Vagina (tissue), 2 donors: Measurements from ENCODE around the gene GDNF.

ENCODE experiments used
- CTCF ChIP-seq, 3 experiments: fragments of 450-650 bp in 2 of 3; fragments of 200-600 bp in 1 of 3; sonication (generic) in 1 of 3; IDR thresholded peaks; one replicate each; pipeline ENCODE4 v1.5.1; 2017 to 2019; ENCODE audit warnings: antibody characterized with exemption in 3 of 3, mild to moderate bottlenecking in 2 of 3, moderate library complexity in 2 of 3
- POLR2A ChIP-seq, 2 donors: fragments of 450-650 bp; IDR thresholded peaks; one replicate each; pipeline ENCODE4 v1.6.1; 2017; ENCODE audit warnings: antibody characterized with exemption in 2 of 2, mild to moderate bottlenecking in 2 of 2, moderate library complexity in 2 of 2
- POLR2AphosphoS5 ChIP-seq, 2 donors: sonication (generic); formaldehyde crosslinking; IDR thresholded peaks; one replicate each; pipeline ENCODE4 v1.9.0; 2017; ENCODE audit warnings: antibody characterized with exemption in 2 of 2, mild to moderate bottlenecking in 2 of 2, low read depth in 1 of 2; ENCODE audit not compliant: insufficient read depth in 1 of 2

- TF ChIP-seq CTCF (IDR thresholded peaks at IDR 0.05) (no peak), POLR2A (IDR thresholded peaks at IDR 0.05) (no peak), POLR2AphosphoS5 (IDR thresholded peaks at IDR 0.05; ENCODE audit: insufficient read depth in 1 of 2, low read depth in 1 of 2) (no peak)
Observed at GRCh38 chr5:37834542-37835379, 5.1 kb downstream of the GDNF start.
